ENCODE data around the gene PROSER2. TPM values are rescaled to one million over a fixed set of nuclear protein-coding genes. Genes with fewer than 3 reads are reported as not detected.

PROSER2 gene
- 10.6 and 13.7 TPM in 2 replicates for total RNA-seq (2021)
- long read RNA-seq = 0 reads

- Histone ChIP-seq H3K9ac (ENCODE audit: extremely low read depth, insufficient read length, low read length) (peak within 1 kb of the TSS; percentile 56), H2BK120ac (ENCODE audit: low read depth, low read length, poor library complexity, severe bottlenecking) (no peak within 1 kb of the TSS), H3K4ac (ENCODE audit: low read depth, low read length) (no peak within 1 kb of the TSS), H2AFZ (ENCODE audit: low read length) (no peak within 1 kb of the TSS), H3K56ac (ENCODE audit: insufficient read length, low read depth, low read length) (no peak within 1 kb of the TSS), H2AK5ac (ENCODE audit: insufficient read length, low read length) (no peak within 1 kb of the TSS), H3K14ac (ENCODE audit: insufficient read depth, low read length) (peak within 1 kb of the TSS; percentile 74), H3K23me2 (ENCODE audit: insufficient read length, low read depth, low read length, poor library complexity, severe bottlenecking) (no peaks in the 10 kb centered on the region), H3K9me3 (ENCODE audit: control insufficient read depth, low read depth, low read length) (no peaks in the 10 kb centered on the region), H4K8ac (replicated peaks; ENCODE audit: insufficient read length, low read depth, low read length) (no peak within 1 kb of the TSS), H3K23ac (ENCODE audit: insufficient read length, low read depth, low read length) (no peak within 1 kb of the TSS), H3K4me1 (ENCODE audit: insufficient read depth, low read length) (no peaks in the 10 kb centered on the region), H3K27me3 (ENCODE audit: insufficient read depth, low read length) (no peaks in the 10 kb centered on the region; the same call in 1 of the 2 replicates), H2BK20ac (ENCODE audit: low read depth, low read length, poor library complexity, severe bottlenecking) (no peak within 1 kb of the TSS), H3K18ac (ENCODE audit: insufficient read length, low read depth, low read length) (no peak within 1 kb of the TSS), H4K91ac (ENCODE audit: insufficient read length, low read depth, low read length) (no peak within 1 kb of the TSS), H4K5ac (ENCODE audit: insufficient read length, low read depth, low read length) (no peak within 1 kb of the TSS), H3K4me2 (ENCODE audit: insufficient read depth, insufficient read length, low read length) (peak within 1 kb of the TSS; percentile 52), H2BK12ac (ENCODE audit: insufficient read length, low read depth, low read length) (no peak within 1 kb of the TSS), H2BK5ac (ENCODE audit: insufficient read length, low read length) (no peak within 1 kb of the TSS), H3K79me1 (ENCODE audit: insufficient read depth, low read depth, low read length, poor library complexity, severe bottlenecking) (no peaks in the 10 kb centered on the region), H3K79me2 (ENCODE audit: insufficient read depth, low read length) (no peaks in the 10 kb centered on the region), H3T11ph (ENCODE audit: low read length) (no peak within 1 kb of the TSS), H2BK15ac (ENCODE audit: low read depth, low read length) (no peak within 1 kb of the TSS), H4K20me1 (ENCODE audit: control insufficient read depth, insufficient read depth, insufficient read length) (no peaks in the 10 kb centered on the region), H3K27ac (ENCODE audit: insufficient read length, low read depth, low read length) (no peak within 1 kb of the TSS)
- H3K36me3 Mint-ChIP-seq (ENCODE audit: insufficient read depth in 1 of 3, low read depth in 3 of 3) = no peaks in the 10 kb centered on the region
- no CpG with 5 or more reads among the region's 114 CpGs for WGBS (ENCODE audit: extremely low coverage, insufficient read length, low lambda C conversion rate)
- peaks cover 21% of the 10 kb centered on the region for H3K27me3 Mint-ChIP-seq (ENCODE audit: low read depth)
- peak within 1 kb of the TSS; percentile 75 to 89 for H3K4me3 Mint-ChIP-seq
- H3K27ac Mint-ChIP-seq = no peak within 1 kb of the TSS; a peak in 1 of 7 replicates
- TF ChIP-seq CTCF (conservative IDR thresholded peaks at IDR 0.05) = peak; percentile 34; the same call in 2 of the 3 replicates
- H3K9me3 Mint-ChIP-seq = no peaks in the 10 kb centered on the region
- DNase-seq = peak; percentile 39
- peaks cover 13% of the 10 kb centered on the region in 2 experiments for H3K4me1 Mint-ChIP-seq
Observed at GRCh38 chr10:11823122-11823988, at the start of gene PROSER2. Gene PROSER2 (plus strand): TSS chr10:11823356. CDS start chr10:11852078, 28,722 bp downstream.
